Astrocyte (in vitro differentiated cells and primary cell): ENCODE data around the gene DRD1. TPM values are rescaled to one million over a fixed set of nuclear protein-coding genes. Genes with fewer than 3 reads are reported as not detected.

Experiments used
- DNase-seq: peaks from one replicate; pipeline ENCODE4 v3.0.0-alpha.2; 2010; ENCODE audit warnings: low read depth
- FAIRE-seq: peaks from 2 replicates; lab custom pipeline; 2011; peaks lifted over from hg19 to GRCh38; lab: Jason Lieb, UNC
- H2AFZ ChIP-seq: 2 replicates; pipeline ENCODE4 v1.6.0; 2012; ENCODE audit warnings: low read depth, low read length, inconsistent platforms
- H3K27ac ChIP-seq: 2 replicates; pipeline ENCODE4 v1.5.1; 2011; ENCODE audit warnings: low read depth, low read length, inconsistent platforms
- H3K27me3 ChIP-seq: 2 replicates; pipeline ENCODE4 v1.6.0; 2011; ENCODE audit warnings: low read length, inconsistent platforms; ENCODE audit not compliant: insufficient read depth
- H3K36me3 ChIP-seq: 2 replicates; pipeline ENCODE4 v1.5.1; 2011; ENCODE audit warnings: low read length, inconsistent platforms; ENCODE audit not compliant: insufficient read depth
- H3K4me1 ChIP-seq: 2 replicates; pipeline ENCODE4 v1.5.1; 2011; ENCODE audit warnings: low read length, inconsistent platforms; ENCODE audit not compliant: insufficient read depth
- H3K4me2 ChIP-seq: 2 replicates; pipeline ENCODE4 v1.6.0; 2012; ENCODE audit warnings: low read length, inconsistent platforms
- H3K4me3 ChIP-seq: 2 replicates; pipeline ENCODE4 v1.5.1; 2011; ENCODE audit warnings: low read depth, mild to moderate bottlenecking, low read length, inconsistent platforms; ENCODE audit not compliant: insufficient read depth
- H3K79me2 ChIP-seq: 2 replicates; pipeline ENCODE4 v1.6.0; 2012; ENCODE audit warnings: mild to moderate bottlenecking, low read length, inconsistent platforms; ENCODE audit not compliant: insufficient read depth
- H3K9ac ChIP-seq: 2 replicates; pipeline ENCODE4 v1.6.0; 2012; ENCODE audit warnings: mild to moderate bottlenecking, low read length, inconsistent platforms
- H3K9me3 ChIP-seq: 2 replicates; pipeline ENCODE4 v1.5.1; 2012; ENCODE audit warnings: low read depth, mild to moderate bottlenecking, low read length, inconsistent platforms; ENCODE audit not compliant: insufficient read depth
- H4K20me1 ChIP-seq: 2 replicates; pipeline ENCODE4 v1.6.0; 2012; ENCODE audit warnings: low read length, inconsistent platforms; ENCODE audit not compliant: insufficient read depth
- H3K27ac Mint-ChIP-seq: one replicate; pipeline ENCODE4 v1.8.0; 2021; ENCODE audit warnings: mild to moderate bottlenecking, mixed read lengths; ENCODE audit not compliant: unreplicated experiment
- H3K27me3 Mint-ChIP-seq: one replicate; pipeline ENCODE4 v1.8.0; 2021; ENCODE audit warnings: low read depth, mixed read lengths; ENCODE audit not compliant: unreplicated experiment
- H3K36me3 Mint-ChIP-seq: one replicate; pipeline ENCODE4 v1.8.0; 2021; ENCODE audit warnings: low read depth, mixed read lengths; ENCODE audit not compliant: unreplicated experiment
- H3K4me1 Mint-ChIP-seq: one replicate; pipeline ENCODE4 v1.8.0; 2021; ENCODE audit warnings: low read depth, mixed read lengths; ENCODE audit not compliant: unreplicated experiment
- H3K4me3 Mint-ChIP-seq: one replicate; pipeline ENCODE4 v1.8.0; 2021; ENCODE audit warnings: mild to moderate bottlenecking, moderate library complexity, mixed read lengths; ENCODE audit not compliant: unreplicated experiment
- H3K9me3 Mint-ChIP-seq: one replicate; pipeline ENCODE4 v1.8.0; 2021; ENCODE audit warnings: mild to moderate bottlenecking, mixed read lengths; ENCODE audit not compliant: unreplicated experiment
- CTCF ChIP-seq: IDR thresholded peaks from 2 replicates; pipeline ENCODE4 v1.5.1; 2011; ENCODE audit warnings: low read depth, mild to moderate bottlenecking, inconsistent platforms, low read length, moderate library complexity; ENCODE audit not compliant: insufficient read depth
- EZH2 ChIP-seq: IDR thresholded peaks from 2 replicates; pipeline ENCODE4 v1.6.1; 2012; ENCODE audit warnings: mild to moderate bottlenecking, low read length, inconsistent platforms; ENCODE audit not compliant: insufficient read depth
- total RNA-seq: library from RNA; stranded (reverse); gene quantifications from 2 replicates; pipeline ENCODE4 v1.2.1, GENCODE V29; 2021

Gene DRD1
- total RNA-seq, 1 donor from 2014 or later = 0.23 TPM

DNA sequence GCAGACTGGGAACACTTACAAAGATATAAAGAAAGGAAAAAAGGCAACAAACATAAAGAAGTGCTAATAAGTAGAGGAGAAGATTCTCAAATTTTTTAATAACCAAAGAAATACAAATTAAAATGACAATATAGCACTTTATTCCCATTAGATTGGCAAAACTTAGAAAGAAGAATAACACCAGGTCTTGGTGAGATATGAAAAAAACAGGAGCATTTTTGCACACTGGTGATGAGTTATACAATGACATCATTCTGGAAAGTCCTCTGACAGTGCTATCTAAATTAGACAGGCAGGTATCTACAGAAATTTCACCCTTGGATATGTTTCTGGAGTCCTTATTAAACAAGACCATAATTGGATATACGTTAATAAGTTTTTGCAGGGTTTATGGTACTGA is 24.9 kb upstream of the DRD1 start:
- H3K4me3 Mint-ChIP-seq = no peak overlapping the region
- H3K79me2 ChIP-seq = no peaks in the 10 kb centered on the region
- H3K4me1 Mint-ChIP-seq = no peaks in the 10 kb centered on the region
- no peak overlapping the region for H3K4me2 ChIP-seq
- peaks cover 2% of the 10 kb centered on the region for H3K27me3 Mint-ChIP-seq
- peaks cover 6% of the 10 kb centered on the region for H3K27me3 ChIP-seq
- H3K9me3 ChIP-seq = no peaks in the 10 kb centered on the region
- no peaks in the 10 kb centered on the region for H4K20me1 ChIP-seq
- H3K36me3 ChIP-seq = no peaks in the 10 kb centered on the region
- no peak overlapping the region for H2AFZ ChIP-seq
- no peaks in the 10 kb centered on the region for H3K36me3 Mint-ChIP-seq
- H3K4me3 ChIP-seq = no peak overlapping the region
- no peak overlapping the region for H3K9ac ChIP-seq
- H3K27ac Mint-ChIP-seq = no peak overlapping the region
- no peak overlapping the region for H3K27ac ChIP-seq
- FAIRE-seq = no peak
- no peaks in the 10 kb centered on the region for H3K4me1 ChIP-seq
- no peak for DNase-seq
- no peak for TF ChIP-seq EZH2
- no peak for TF ChIP-seq CTCF
- H3K9me3 Mint-ChIP-seq = no peaks in the 10 kb centered on the region

GRCh38 chr5:175467983-175468690 is 24.2 kb upstream of the DRD1 start:
- Histone ChIP-seq H3K9me3 (no peaks in the 10 kb centered on the region), H3K27me3 (peaks cover 6% of the 10 kb centered on the region), H3K4me1 (no peaks in the 10 kb centered on the region), H3K27ac (no peak overlapping the region), H3K4me2 (no peak overlapping the region), H2AFZ (no peak overlapping the region), H3K79me2 (no peaks in the 10 kb centered on the region), H3K4me3 (no peak overlapping the region), H3K9ac (no peak overlapping the region), H3K36me3 (no peaks in the 10 kb centered on the region), H4K20me1 (no peaks in the 10 kb centered on the region)
- Mint-ChIP-seq H3K4me3 (no peak overlapping the region), H3K9me3 (peaks cover 1% of the 10 kb centered on the region), H3K36me3 (no peaks in the 10 kb centered on the region), H3K27me3 (peaks cover 7% of the 10 kb centered on the region), H3K27ac (no peak overlapping the region), H3K4me1 (no peaks in the 10 kb centered on the region)
- DNase-seq (no peak), FAIRE-seq (no peak)
- no peak for TF ChIP-seq EZH2
- no peak for TF ChIP-seq CTCF

- Histone ChIP-seq H3K27me3 (peaks cover 6% of the 10 kb centered on the region), H3K27ac (no peak overlapping the region), H3K9ac (no peak overlapping the region), H3K4me3 (no peak overlapping the region), H4K20me1 (no peaks in the 10 kb centered on the region), H3K4me2 (no peak overlapping the region), H3K79me2 (no peaks in the 10 kb centered on the region), H2AFZ (no peak overlapping the region), H3K36me3 (no peaks in the 10 kb centered on the region), H3K4me1 (no peaks in the 10 kb centered on the region), H3K9me3 (no peaks in the 10 kb centered on the region)
- H3K9me3 Mint-ChIP-seq = peaks cover 3% of the 10 kb centered on the region
- TF ChIP-seq EZH2 (no peak), CTCF (no peak)
- no peak for FAIRE-seq
- no peaks in the 10 kb centered on the region for H3K36me3 Mint-ChIP-seq
- peaks cover 7% of the 10 kb centered on the region for H3K27me3 Mint-ChIP-seq
- H3K4me3 Mint-ChIP-seq = no peak overlapping the region
- no peak overlapping the region for H3K27ac Mint-ChIP-seq
- no peaks in the 10 kb centered on the region for H3K4me1 Mint-ChIP-seq
- peak; percentile 40 for DNase-seq
These were observed 22.8 kb upstream of the DRD1 start for GRCh38 chr5:175466700-175467318.
